H1 (cell line): ENCODE results near the gene MELTF. TPM values are rescaled to one million over a fixed set of nuclear protein-coding genes. Genes with fewer than 3 reads are reported as not detected.

Experiments used
- CTCF ChIA-PET: fragments of 300-600 bp; sonication (Branson Sonifier 250); formaldehyde crosslinking; loops from one replicate; lab custom pipeline; 2021; ENCODE audit not compliant: partially characterized antibody; lab: Charles Lee
- POLR2A ChIA-PET: fragments of 300-600 bp; sonication (Branson Sonifier 250); formaldehyde crosslinking; loops from one replicate; lab custom pipeline; 2021; ENCODE audit warnings: inconsistent platforms; ENCODE audit not compliant: partially characterized antibody; lab: Charles Lee
- DNase-seq, 2 experiments: peaks; one replicate each; pipeline versions ENCODE4 v3.0.0 to v3.0.0-alpha.2; 2010 to 2022; ENCODE audit warnings: low spot score in 2 of 2, low read depth in 1 of 2, mixed read lengths in 1 of 2
- FAIRE-seq: peaks from 2 replicates; lab custom pipeline; 2011; peaks lifted over from hg19 to GRCh38; lab: Jason Lieb, UNC
- H2AFZ ChIP-seq: 2 replicates; pipeline ENCODE4 v1.8.1; 2012; ENCODE audit warnings: low read length, inconsistent platforms
- H2AK5ac ChIP-seq: 2 replicates; pipeline ENCODE4 v1.6.1; 2013; ENCODE audit warnings: low read depth, low read length
- H2BK120ac ChIP-seq: replicated peaks from 2 replicates; pipeline ENCODE3; 2013; ENCODE audit warnings: low read depth, low read length, inconsistent platforms
- H2BK12ac ChIP-seq: 2 replicates; pipeline ENCODE4 v1.6.1; 2013; ENCODE audit warnings: low read depth, low read length
- H2BK15ac ChIP-seq: 2 replicates; pipeline ENCODE4 v1.6.1; 2013; ENCODE audit warnings: low read length
- H2BK20ac ChIP-seq: 2 replicates; pipeline ENCODE4 v1.6.1; 2013; ENCODE audit warnings: low read length
- H2BK5ac ChIP-seq: 2 replicates; pipeline ENCODE4 v1.6.1; 2013; ENCODE audit warnings: low read depth, low read length
- H3K14ac ChIP-seq: 2 replicates; pipeline ENCODE4 v1.6.1; 2013; ENCODE audit warnings: inconsistent platforms; ENCODE audit not compliant: insufficient read length
- H3K18ac ChIP-seq: 2 replicates; pipeline ENCODE4 v1.6.1; 2013; ENCODE audit warnings: low read length; ENCODE audit errors: extremely low read depth
- H3K23ac ChIP-seq: 2 replicates; pipeline ENCODE4 v1.6.1; 2013; ENCODE audit warnings: inconsistent platforms; ENCODE audit not compliant: insufficient read length
- H3K23me2 ChIP-seq: 2 replicates; pipeline ENCODE4 v1.6.1; 2013; ENCODE audit warnings: low read depth, low read length
- H3K27ac ChIP-seq: 2 replicates; pipeline ENCODE4 v1.6.1; 2011; ENCODE audit warnings: low read depth, low read length, inconsistent platforms
- H3K27me3 ChIP-seq, 4 experiments: replicated peaks in 1 of 4; 1 replicate in 1 of 4; 2 replicates in 3 of 4; pipeline versions ENCODE4 v1.6.1 to v1.8.1; 2011 to 2013; ENCODE audit warnings: low read length in 3 of 4, mild to moderate bottlenecking in 3 of 4, inconsistent platforms in 2 of 4, mixed read lengths in 2 of 4, moderate library complexity in 1 of 4; ENCODE audit not compliant: control insufficient read depth in 3 of 4, insufficient read depth in 3 of 4; ENCODE audit errors: extremely low read depth in 1 of 4
- H3K36me3 ChIP-seq, 4 experiments: 2 replicates each; pipeline versions ENCODE4 v1.6.1 to v1.8.1; 2011 to 2013; ENCODE audit warnings: mild to moderate bottlenecking in 4 of 4, low read length in 3 of 4, moderate library complexity in 2 of 4, control low read depth in 1 of 4, inconsistent platforms in 1 of 4; ENCODE audit not compliant: insufficient read depth in 4 of 4, control insufficient read depth in 2 of 4
- H3K4ac ChIP-seq: replicated peaks from 2 replicates; pipeline ENCODE3; 2013; ENCODE audit warnings: low read length, low read depth, mixed read lengths, inconsistent platforms; ENCODE audit not compliant: insufficient read length
- H3K4me1 ChIP-seq, 4 experiments: replicated peaks in 1 of 4; 1 replicate in 1 of 4; 2 replicates in 3 of 4; pipeline versions ENCODE4 v1.6.1 to v1.8.1; 2011 to 2013; ENCODE audit warnings: low read length in 3 of 4, inconsistent platforms in 2 of 4, mixed read lengths in 1 of 4; ENCODE audit not compliant: insufficient read depth in 4 of 4, control insufficient read depth in 3 of 4
- H3K4me2 ChIP-seq, 2 experiments: 2 replicates each; pipeline versions ENCODE4 v1.6.1 to v1.8.1; 2011 to 2013; ENCODE audit warnings: low read depth in 2 of 2, low read length in 2 of 2, control low read depth in 1 of 2, inconsistent platforms in 1 of 2, mild to moderate bottlenecking in 1 of 2; ENCODE audit not compliant: insufficient read depth in 1 of 2
- H3K4me3 ChIP-seq, 4 experiments: fragments of 200-600, 300-600 bp in 1 of 4; sonication (generic), shearing (Covaris generic), sonication (Bioruptor Twin) in 1 of 4; 2 replicates each; pipeline versions ENCODE4 v1.5.1 to v1.8.1; 2011 to 2016; ENCODE audit warnings: low read length in 4 of 4, low read depth in 3 of 4, control low read depth in 2 of 4, inconsistent platforms in 2 of 4, mild to moderate bottlenecking in 2 of 4, mixed read lengths in 1 of 4, moderate library complexity in 1 of 4; ENCODE audit not compliant: insufficient read depth in 2 of 4; ENCODE audit errors: extremely low read depth in 1 of 4
- H3K56ac ChIP-seq: replicated peaks from 2 replicates; pipeline ENCODE3; 2013; ENCODE audit warnings: low read depth, mild to moderate bottlenecking, mixed read lengths, low read length, inconsistent platforms; ENCODE audit not compliant: insufficient read length
- H3K79me1 ChIP-seq: 2 replicates; pipeline ENCODE4 v1.6.1; 2013; ENCODE audit warnings: low read depth, low read length, control low read depth
- H3K79me2 ChIP-seq, 2 experiments: 2 replicates each; pipeline versions ENCODE4 v1.6.1 to v1.8.1; 2012 to 2013; ENCODE audit warnings: low read length in 2 of 2, mild to moderate bottlenecking in 2 of 2, inconsistent platforms in 1 of 2; ENCODE audit not compliant: insufficient read depth in 2 of 2, control insufficient read depth in 1 of 2
- H3K9ac ChIP-seq, 4 experiments: replicated peaks in 1 of 4; 1 replicate in 1 of 4; 2 replicates in 3 of 4; pipeline versions ENCODE4 v1.6.1 to v1.8.1; 2011 to 2013; ENCODE audit warnings: low read depth in 3 of 4, low read length in 3 of 4, control low read depth in 2 of 4, mild to moderate bottlenecking in 2 of 4, moderate library complexity in 2 of 4, inconsistent platforms in 1 of 4; ENCODE audit errors: extremely low read depth in 1 of 4
- H3K9me3 ChIP-seq, 2 experiments: 2 replicates each; pipeline versions ENCODE4 v1.6.1 to v1.8.1; 2012 to 2013; ENCODE audit warnings: mild to moderate bottlenecking in 2 of 2, moderate library complexity in 2 of 2, control low read depth in 1 of 2, inconsistent platforms in 1 of 2, low read depth in 1 of 2, low read length in 1 of 2, mixed read lengths in 1 of 2; ENCODE audit not compliant: insufficient read depth in 2 of 2
- H4K20me1 ChIP-seq, 2 experiments: replicated peaks in 1 of 2; 2 replicates each; pipeline versions ENCODE3 to v1.8.1; 2011 to 2013; ENCODE audit warnings: inconsistent platforms in 2 of 2, low read length in 2 of 2, mild to moderate bottlenecking in 1 of 2; ENCODE audit not compliant: insufficient read depth in 2 of 2, control insufficient read depth in 1 of 2
- H4K5ac ChIP-seq: 2 replicates; pipeline ENCODE4 v1.6.1; 2013; ENCODE audit warnings: low read length, low read depth, mixed read lengths, inconsistent platforms; ENCODE audit not compliant: insufficient read length
- H4K8ac ChIP-seq: 2 replicates; pipeline ENCODE4 v1.8.0; 2013; ENCODE audit warnings: mild to moderate bottlenecking, moderate library complexity, low read length, inconsistent platforms; ENCODE audit not compliant: insufficient read depth; ENCODE audit errors: extremely low read depth
- H4K91ac ChIP-seq: replicated peaks from 2 replicates; pipeline ENCODE3; 2013; ENCODE audit warnings: low read length, mixed read lengths, inconsistent platforms; ENCODE audit not compliant: insufficient read length
- BCL11A ChIP-seq, 2 experiments: IDR thresholded peaks; one replicate each; pipeline ENCODE4 v1.6.1; 2011; ENCODE audit warnings: low read depth in 2 of 2, low read length in 2 of 2, mild to moderate bottlenecking in 2 of 2
- CBX8 ChIP-seq: fragments of 300-800, 300-1000 bp; sonication (generic); IDR thresholded peaks from 2 replicates; pipeline ENCODE4 v1.7.1; 2016; ENCODE audit warnings: low read depth, low read length, borderline replicate concordance
- CHD1 ChIP-seq: IDR thresholded peaks from 2 replicates; pipeline ENCODE4 v1.6.1; 2012; ENCODE audit warnings: low read depth, low read length, improper control_type of control experiment
- CHD2 ChIP-seq: IDR thresholded peaks from 2 replicates; pipeline ENCODE4 v1.6.1; 2012; ENCODE audit warnings: low read length, improper control_type of control experiment
- EGR1 ChIP-seq: IDR thresholded peaks from 2 replicates; pipeline ENCODE4 v1.6.1; 2011; ENCODE audit warnings: low read depth, low read length, borderline replicate concordance
- EZH2 ChIP-seq: fragments of 200-600 bp; sonication (generic); IDR thresholded peaks from 2 replicates; pipeline ENCODE4 v1.7.1; 2012; ENCODE audit warnings: low read depth, mild to moderate bottlenecking, moderate library complexity, low read length, inconsistent platforms; ENCODE audit not compliant: severe bottlenecking
- FOSL1 ChIP-seq: IDR thresholded peaks from 2 replicates; pipeline ENCODE4 v1.6.1; 2011; ENCODE audit warnings: mild to moderate bottlenecking, low read depth, low read length, moderate library complexity; ENCODE audit not compliant: insufficient read depth
- GTF2F1 ChIP-seq: IDR thresholded peaks from 2 replicates; pipeline ENCODE4 v1.6.1; 2012; ENCODE audit warnings: low read depth, low read length, improper control_type of control experiment, borderline replicate concordance
- POLR2A ChIP-seq, 2 experiments: IDR thresholded peaks; 1 replicate in 1 of 2; 2 replicates in 1 of 2; pipeline ENCODE4 v1.6.1; 2011; ENCODE audit warnings: low read depth in 2 of 2, low read length in 2 of 2, mild to moderate bottlenecking in 2 of 2; ENCODE audit errors: control extremely low read depth in 1 of 2
- RAD21 ChIP-seq, 2 experiments: IDR thresholded peaks in 1 of 2; conservative IDR thresholded peaks in 1 of 2; 2 replicates each; pipeline ENCODE4 v1.6.1; 2011; ENCODE audit warnings: low read depth in 2 of 2, low read length in 2 of 2, improper control_type of control experiment in 1 of 2, inconsistent platforms in 1 of 2, mild to moderate bottlenecking in 1 of 2, moderate library complexity in 1 of 2
- RXRA ChIP-seq: IDR thresholded peaks from 2 replicates; pipeline ENCODE4 v1.6.1; 2011; ENCODE audit warnings: low read depth, mild to moderate bottlenecking, low read length, moderate library complexity; ENCODE audit not compliant: insufficient read depth
- SIRT6 ChIP-seq: IDR thresholded peaks from one replicate; pipeline ENCODE4 v1.7.1; 2012; ENCODE audit warnings: low read length, inconsistent platforms
- SP1 ChIP-seq: IDR thresholded peaks from 2 replicates; pipeline ENCODE4 v1.6.1; 2011; ENCODE audit warnings: low read depth, low read length
- SP4 ChIP-seq: IDR thresholded peaks from 2 replicates; pipeline ENCODE4 v1.6.1; 2012; ENCODE audit warnings: low read length, inconsistent platforms
- SUZ12 ChIP-seq: fragments of 200-600 bp; sonication (generic); IDR thresholded peaks from 2 replicates; pipeline ENCODE4 v1.6.1; 2012; ENCODE audit warnings: mild to moderate bottlenecking, inconsistent platforms, low read length, moderate library complexity, mixed read lengths
- TAF1 ChIP-seq: IDR thresholded peaks from 2 replicates; pipeline ENCODE4 v1.6.1; 2011; ENCODE audit warnings: mild to moderate bottlenecking, low read depth, low read length
- WGBS, 2 experiments: shearing (Covaris generic) in 1 of 2; methylation state at CpG; one replicate each; pipeline versions ENCODE4 v1.1.6 to v1.1.7; 2013 to 2015; ENCODE audit warnings: low lambda C conversion rate in 2 of 2, mixed read lengths in 2 of 2, inconsistent platforms in 1 of 2, low coverage in 1 of 2, missing lambda C conversion rate in 1 of 2; ENCODE audit not compliant: insufficient replicate concordance in 2 of 2, insufficient coverage in 1 of 2, insufficient read length in 1 of 2; ENCODE audit errors: extremely low coverage in 1 of 2, missing lambda C conversion rate in 1 of 2; 5-methylcytosine and 5-hydroxymethylcytosine counted together
- polyA plus RNA-seq, 7 experiments: library from polyadenylated mRNA; depleted of rRNA in 3 of 7; stranded (reverse) in 5 of 7; unstranded in 2 of 7; fragments of >200 nt in 5 of 7; fragments of 200-250 nt in 2 of 7; gene quantifications; 1 replicate in 5 of 7; 2 replicates in 1 of 7; 4 replicates in 1 of 7; pipeline versions ENCODE4 v1.2.1 to v1.2.3, GENCODE V29; 2011 to 2013; ENCODE audit warnings: missing spikeins in 2 of 7, mixed read lengths in 2 of 7
- total RNA-seq: library from RNA; stranded (reverse); fragmentation: NEBNext Ultra II Directional; extraction: Animal tissue kit (Norgen Biotek cat#: 25700); gene quantifications from 2 replicates; pipeline ENCODE4 v1.2.1, GENCODE V29; 2021

The MELTF gene
- total and polyA plus RNA-seq, 2 of the 8 experiments (the other 6 are each of a cell fraction or from before 2014, with no cell fraction given) = 1.7 to 3.5 TPM

- peaks cover 0 to 16% (median 11%) of the 10 kb centered on the region in 4 experiments; a peak in 5 of 7 replicates for H3K4me1 ChIP-seq
- no peak overlapping the region for H3K23ac ChIP-seq
- H4K20me1 ChIP-seq = no peaks in the 10 kb centered on the region
- DNase-seq (no peak), FAIRE-seq (no peak)
- H2BK12ac ChIP-seq = no peak overlapping the region
- H4K8ac ChIP-seq = no peak overlapping the region
- no peak overlapping the region for H2BK5ac ChIP-seq
- H3K9me3 ChIP-seq = no peaks in the 10 kb centered on the region
- 91% methylated on average over 13 of the region's 13 CpGs; no CpG with 5 or more reads in 1 of the 2 experiments for WGBS, 2 experiments
- ChIA-PET CTCF (interaction anchor here (0.6 to 19.7 kb wide), 3 partner anchors 5 to 17 kb away, joined by 3 to 245 read pairs (median 245); partner anchors contain the start of gene MELTF), POLR2A (interaction anchor here (1.2 kb wide), 1 partner anchor 13 kb away, joined by 5 read pairs; no protein-coding TSS in a partner anchor)
- no peak overlapping the region for H3K56ac ChIP-seq
- no peak overlapping the region for H2BK20ac ChIP-seq
- no peak overlapping the region for H3K4me3 ChIP-seq
- H3K79me1 ChIP-seq = no peaks in the 10 kb centered on the region
- H3K79me2 ChIP-seq = no peaks in the 10 kb centered on the region
- no peak overlapping the region for H2AK5ac ChIP-seq
- H3K4me2 ChIP-seq = no peak overlapping the region
- H4K5ac ChIP-seq = no peak overlapping the region
- no peak overlapping the region for H3K27ac ChIP-seq
- H3K27me3 ChIP-seq = no peaks in the 10 kb centered on the region
- no peak overlapping the region for H3K9ac ChIP-seq
- H2BK15ac ChIP-seq = no peak overlapping the region
- H2AFZ ChIP-seq = no peak overlapping the region
- H3K4ac ChIP-seq = no peak overlapping the region
- no peak overlapping the region for H3K18ac ChIP-seq
- no peaks in the 10 kb centered on the region for H3K23me2 ChIP-seq
- no peak overlapping the region for H3K14ac ChIP-seq
- H3K36me3 ChIP-seq = no peaks in the 10 kb centered on the region
- H2BK120ac ChIP-seq = no peak overlapping the region
- H4K91ac ChIP-seq = no peak overlapping the region
- TF ChIP-seq POLR2A (IDR thresholded peaks at IDR 0.05; ENCODE audit: control extremely low read depth in 1 of 2, low read depth in 2 of 2, low read length in 2 of 2) = no peak
- TF ChIP-seq BCL11A (IDR thresholded peaks at IDR 0.05; ENCODE audit: low read depth in 2 of 2, low read length in 2 of 2) = no peak
- no peak for TF ChIP-seq CBX8
- TF ChIP-seq RXRA = no peak
- TF ChIP-seq SUZ12 = no peak
- no peak for TF ChIP-seq EGR1
- no peak for TF ChIP-seq GTF2F1
- TF ChIP-seq SP4 = no peak
- no peak for TF ChIP-seq EZH2
- no peak for TF ChIP-seq RAD21 (IDR thresholded peaks at IDR 0.05 in 1 of 2, conservative IDR thresholded peaks at IDR 0.05 in 1 of 2; ENCODE audit: low read depth in 2 of 2, low read length in 2 of 2)
- no peak for TF ChIP-seq TAF1
- no peak for TF ChIP-seq SP1
- no peak for TF ChIP-seq FOSL1
- TF ChIP-seq SIRT6 = no peak
- no peak for TF ChIP-seq CHD1
- TF ChIP-seq CHD2 = no peak
These were observed 10.1 kb downstream of the MELTF start for GRCh38 chr3:197019535-197019934.
